Uterus (tissue), 2 donors: ENCODE data around the gene TTC7B.

Source experiments
- POLR2A ChIP-seq, 2 donors: fragments of 450-650 bp; IDR thresholded peaks; one replicate each; pipeline ENCODE4 v1.6.1; 2016; ENCODE audit warnings: antibody characterized with exemption in 2 of 2, mild to moderate bottlenecking in 1 of 2, moderate library complexity in 1 of 2
- TF ChIP-seq, protein P1 (sequence below), 4 experiments: fragments of 200-600 bp in 2 of 4; fragments of 450-650 bp in 2 of 4; sonication (generic) in 2 of 4; IDR thresholded peaks; one replicate each; pipeline ENCODE4 v1.5.1; 2016 to 2019; ENCODE audit warnings: antibody characterized with exemption in 4 of 4, mild to moderate bottlenecking in 2 of 4, moderate library complexity in 1 of 4

DNA sequence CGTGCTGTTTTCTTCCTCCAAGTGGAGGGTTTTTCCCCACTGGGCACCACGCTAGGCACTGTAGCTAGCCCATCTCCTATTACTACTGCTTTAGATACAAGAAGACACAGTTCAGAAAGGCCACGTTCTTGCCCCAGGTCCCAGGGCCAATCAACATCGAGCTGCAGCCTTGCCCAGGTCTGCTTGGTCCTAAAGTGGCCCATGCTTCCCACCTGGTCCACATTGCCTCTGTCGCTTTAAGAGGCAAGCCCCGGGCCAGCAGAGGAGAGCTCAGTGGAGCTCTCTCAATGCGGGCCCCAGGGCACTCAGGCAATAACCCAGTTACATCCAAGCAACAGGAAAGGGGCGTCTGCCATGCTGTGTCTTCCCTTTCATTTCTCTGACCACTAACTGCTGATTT, 271.3 kb downstream of the TTC7B start:
- TF ChIP-seq, protein P1, sequence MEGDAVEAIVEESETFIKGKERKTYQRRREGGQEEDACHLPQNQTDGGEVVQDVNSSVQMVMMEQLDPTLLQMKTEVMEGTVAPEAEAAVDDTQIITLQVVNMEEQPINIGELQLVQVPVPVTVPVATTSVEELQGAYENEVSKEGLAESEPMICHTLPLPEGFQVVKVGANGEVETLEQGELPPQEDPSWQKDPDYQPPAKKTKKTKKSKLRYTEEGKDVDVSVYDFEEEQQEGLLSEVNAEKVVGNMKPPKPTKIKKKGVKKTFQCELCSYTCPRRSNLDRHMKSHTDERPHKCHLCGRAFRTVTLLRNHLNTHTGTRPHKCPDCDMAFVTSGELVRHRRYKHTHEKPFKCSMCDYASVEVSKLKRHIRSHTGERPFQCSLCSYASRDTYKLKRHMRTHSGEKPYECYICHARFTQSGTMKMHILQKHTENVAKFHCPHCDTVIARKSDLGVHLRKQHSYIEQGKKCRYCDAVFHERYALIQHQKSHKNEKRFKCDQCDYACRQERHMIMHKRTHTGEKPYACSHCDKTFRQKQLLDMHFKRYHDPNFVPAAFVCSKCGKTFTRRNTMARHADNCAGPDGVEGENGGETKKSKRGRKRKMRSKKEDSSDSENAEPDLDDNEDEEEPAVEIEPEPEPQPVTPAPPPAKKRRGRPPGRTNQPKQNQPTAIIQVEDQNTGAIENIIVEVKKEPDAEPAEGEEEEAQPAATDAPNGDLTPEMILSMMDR (IDR thresholded peaks at IDR 0.05): no peak
- TF ChIP-seq POLR2A (IDR thresholded peaks at IDR 0.05): no peak
